HG03342 (cell line): ENCODE results near the gene MRPS21.
A peak's percentile ranks its signal among the peaks of the same experiment; 100 is the strongest.
"Not testable (repeated sequence)": the region's sequence is repeated elsewhere in the genome, so short reads cannot be mapped to it uniquely, and the experiment has no call there.

Experiments
- ATAC-seq: cut with Tn5 transposase; IDR thresholded peaks from one replicate; pipeline ENCODE4 v1.9.1; 2021; ENCODE audit warnings: mild to moderate bottlenecking, moderate library complexity; ENCODE audit not compliant: unreplicated experiment

Gene MRPS21

DNA sequence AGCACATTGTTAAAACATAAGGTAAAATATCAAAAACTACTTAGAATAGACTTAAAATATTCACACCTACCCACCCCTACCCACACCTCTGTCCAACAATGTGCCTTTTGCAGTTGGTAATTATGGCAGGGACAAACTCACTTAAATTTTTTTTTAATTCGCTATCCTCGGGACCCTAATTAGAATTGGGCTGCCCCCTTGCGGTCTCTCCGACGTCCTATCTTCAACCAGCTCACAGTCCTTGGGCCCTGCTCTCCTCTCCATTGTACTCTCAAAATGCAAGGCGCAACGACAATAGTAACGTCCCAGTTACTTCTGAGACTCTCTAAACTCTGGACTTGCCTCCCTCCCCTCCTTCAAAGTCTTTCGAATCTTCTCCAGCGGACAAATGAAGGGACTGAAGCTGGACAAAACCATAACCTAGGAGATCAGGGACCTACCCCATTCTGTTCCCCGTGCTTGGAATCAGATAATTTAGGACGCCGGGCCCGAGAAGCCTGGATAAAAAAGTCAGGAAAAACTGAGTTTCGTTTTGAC lies 12.4 kb upstream of the MRPS21 start:
- no peak for ATAC-seq

DNA sequence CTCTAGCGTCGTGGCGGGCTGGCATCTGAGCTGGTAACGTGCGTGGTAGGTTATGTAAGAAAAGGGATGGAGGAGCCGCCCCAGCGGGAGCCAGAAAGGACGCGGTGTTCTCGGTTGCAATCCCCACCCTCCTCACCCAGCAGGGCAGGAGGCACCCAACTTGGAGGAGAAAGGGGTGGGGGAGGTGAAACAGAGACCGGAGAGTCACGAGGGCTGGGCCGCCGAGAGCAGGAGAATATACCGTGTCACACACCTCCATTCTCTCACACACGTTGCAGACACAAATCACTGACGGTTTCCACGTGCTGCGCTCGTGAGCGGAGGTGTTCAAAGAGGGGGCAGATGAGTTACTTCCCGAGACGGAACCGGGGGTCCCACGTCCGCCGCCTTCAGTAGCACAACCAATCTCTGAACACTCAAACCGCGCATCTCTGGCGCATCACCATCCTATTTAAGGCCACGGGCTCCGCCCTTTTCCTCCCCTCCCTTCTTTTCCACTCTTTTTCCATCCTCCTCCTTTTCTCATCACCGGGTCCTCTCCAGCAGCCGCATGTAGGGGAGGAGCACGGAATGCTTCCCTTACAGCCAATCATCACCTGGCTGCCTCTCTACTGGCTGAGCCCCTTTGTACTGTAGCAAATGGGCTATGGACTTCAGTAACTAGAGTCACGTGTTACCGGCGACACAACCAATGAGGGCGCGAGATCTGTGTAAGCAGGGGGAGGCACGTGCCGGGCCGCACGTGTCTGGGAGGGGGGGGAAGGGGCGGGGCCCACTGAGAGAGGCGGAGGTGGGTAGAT lies 11.7 kb upstream of the MRPS21 start, which contains the start of gene CIART:
Gene CIART (plus strand): TSS at position 797 of the 800 bp plus-strand sequence. CDS start 714 bp downstream, outside the sequence.
- peak; percentile 78 for ATAC-seq

DNA sequence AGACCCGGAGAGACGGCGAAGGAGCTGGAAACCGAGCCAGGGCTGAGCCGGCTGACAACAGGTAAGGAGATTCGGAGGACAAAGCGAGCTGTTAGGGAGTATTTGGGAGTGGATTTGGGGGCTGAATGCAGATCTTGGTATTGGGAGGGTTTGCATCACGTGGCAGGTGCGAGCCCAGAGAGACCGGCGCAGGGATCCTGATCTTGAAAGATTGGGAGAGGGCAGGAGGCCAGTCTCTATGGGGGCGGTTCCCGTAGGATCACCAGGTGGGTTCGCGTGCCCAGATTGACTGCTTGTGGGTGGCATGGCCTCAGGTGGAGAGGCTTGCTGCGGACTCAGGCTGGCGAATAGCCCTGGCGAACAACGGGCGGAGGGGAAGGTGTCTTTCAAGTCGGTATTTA lies 11.1 kb upstream of the MRPS21 start:
- no peak for ATAC-seq

DNA sequence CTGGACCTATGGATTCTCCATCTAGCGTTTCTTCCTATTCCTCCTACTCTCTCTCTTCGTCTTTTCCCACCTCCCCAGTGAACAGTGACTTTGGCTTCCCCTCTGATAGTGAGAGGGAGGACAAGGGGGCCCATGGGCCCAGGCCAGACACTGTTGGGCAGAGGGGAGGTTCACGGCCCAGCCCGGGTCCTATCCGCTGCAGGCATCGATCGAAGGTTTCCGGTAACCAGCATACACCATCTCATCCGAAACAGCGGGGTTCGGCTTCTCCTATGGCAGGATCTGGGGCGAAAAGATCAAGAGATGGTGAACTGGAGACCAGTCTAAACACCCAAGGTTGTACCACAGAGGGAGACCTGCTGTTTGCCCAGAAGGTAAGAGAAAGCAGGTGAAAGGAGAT lies 10.4 kb upstream of the MRPS21 start:
- ATAC-seq, result no peak

DNA sequence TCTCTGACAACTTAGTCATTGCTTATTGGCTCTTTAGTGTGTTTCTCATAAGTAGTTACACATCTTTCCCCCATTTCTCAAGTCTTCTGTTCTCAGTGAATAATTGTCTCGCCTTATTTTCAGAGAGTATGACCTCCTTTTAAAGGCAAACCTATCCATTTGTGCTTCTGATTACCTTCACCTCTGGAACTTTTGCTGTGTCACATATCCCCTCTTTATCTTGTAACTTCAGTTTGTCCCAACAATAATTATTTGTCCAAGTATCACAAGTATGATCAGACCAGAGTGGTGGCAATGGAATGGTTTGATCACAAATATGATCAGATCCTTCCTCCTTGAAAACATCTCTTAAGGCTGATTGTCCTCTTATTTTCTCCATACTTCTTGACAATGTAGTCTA lies 5.3 kb upstream of the MRPS21 start:
- no peak for ATAC-seq

DNA sequence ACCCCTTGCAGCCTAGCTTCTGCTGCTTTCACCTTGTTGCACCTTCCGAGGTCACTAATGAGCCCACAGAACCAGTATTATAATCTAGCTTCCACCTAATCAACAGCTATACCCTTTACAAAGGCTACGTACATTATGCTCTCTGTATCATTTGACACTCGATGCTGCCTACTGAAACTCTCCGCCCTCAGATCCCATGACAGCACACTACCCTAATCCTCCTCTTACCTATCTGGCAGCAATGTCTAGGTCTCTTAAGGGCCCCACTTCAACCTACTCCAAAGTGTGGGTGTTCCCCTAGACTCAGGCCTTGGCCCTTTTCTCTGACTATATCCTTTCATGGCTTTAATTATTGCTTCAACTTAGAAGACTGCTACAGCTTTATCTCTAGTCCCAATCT lies 4.8 kb upstream of the MRPS21 start:
- no peak for ATAC-seq

DNA sequence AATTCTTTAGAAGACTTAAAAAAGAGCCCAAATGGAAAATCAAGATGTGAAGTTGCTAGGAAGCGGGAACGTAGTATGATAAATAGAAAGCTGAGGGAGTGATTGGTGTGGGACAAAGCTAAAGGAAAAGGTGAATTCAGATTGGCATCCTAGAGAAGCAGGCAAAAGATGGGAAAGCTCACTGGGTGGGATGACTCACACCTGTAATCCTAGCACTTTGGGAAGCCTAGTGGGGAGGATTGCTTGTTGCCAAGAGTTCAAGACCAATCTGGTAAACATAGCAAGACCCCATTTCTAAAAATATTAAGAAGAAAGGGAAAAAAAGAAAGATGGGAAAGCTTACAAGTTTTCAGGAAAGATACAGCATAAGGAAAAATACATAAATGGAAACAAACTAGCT lies 1.8 kb downstream of the MRPS21 start:
- ATAC-seq, result no peak

DNA sequence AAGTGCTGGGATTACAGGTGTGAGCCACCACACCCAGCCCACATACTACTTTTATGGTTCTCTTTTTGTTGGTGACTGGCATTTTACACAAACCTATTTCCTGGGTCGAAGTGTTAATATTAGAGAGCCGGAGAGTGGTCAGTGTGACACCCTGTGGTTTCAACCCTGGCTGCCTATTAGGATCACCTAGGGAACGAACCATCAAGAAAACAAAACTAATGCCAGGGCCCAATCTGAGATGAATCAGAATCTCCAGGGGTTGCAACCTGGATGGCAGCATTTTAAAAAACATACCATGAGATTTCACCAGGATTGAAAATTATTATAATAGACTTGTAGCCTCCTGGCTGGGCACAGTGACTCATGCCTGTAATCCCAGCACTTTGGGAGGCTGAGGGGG lies 6.1 kb downstream of the MRPS21 start:
- no peak for ATAC-seq

DNA sequence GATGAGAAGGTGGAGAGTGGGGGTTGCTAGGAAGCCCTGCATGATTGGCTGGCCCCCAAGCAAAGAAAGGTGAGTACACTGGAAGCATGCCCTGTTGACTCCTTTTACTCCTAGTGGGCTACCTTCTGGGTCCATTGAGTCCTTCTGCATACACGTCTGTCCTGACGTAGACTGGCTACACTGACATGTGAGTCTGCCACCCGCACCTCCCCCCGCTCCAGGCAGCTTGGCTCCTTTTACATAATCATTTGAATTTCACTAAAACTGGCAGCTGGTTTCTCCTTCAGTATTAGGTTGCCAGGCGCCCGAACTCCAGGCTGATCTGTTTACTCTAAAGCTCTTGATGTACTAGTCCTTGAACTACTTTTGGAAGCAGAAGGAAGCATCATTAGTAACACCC lies 8.7 kb downstream of the MRPS21 start:
- no peak for ATAC-seq

DNA sequence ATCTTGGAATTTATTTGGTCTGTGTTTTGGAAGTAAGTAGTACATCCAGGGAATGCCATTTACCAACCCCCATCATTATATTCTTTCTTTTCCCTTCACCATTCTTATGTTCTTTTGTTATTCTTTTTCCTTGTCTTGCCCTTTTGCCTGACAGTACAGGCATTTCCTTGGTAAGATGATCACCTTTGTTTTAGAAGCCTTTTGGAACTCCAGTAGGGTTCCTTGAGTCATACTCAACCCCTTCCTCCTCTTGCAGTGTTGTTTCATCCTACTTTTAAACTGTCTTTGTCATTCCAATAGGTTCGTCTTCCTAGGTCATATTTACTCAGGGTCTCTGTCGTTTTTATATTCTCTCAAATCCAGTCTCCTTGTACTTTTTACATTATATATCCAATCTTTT lies 9.2 kb downstream of the MRPS21 start:
- no peak for ATAC-seq

DNA sequence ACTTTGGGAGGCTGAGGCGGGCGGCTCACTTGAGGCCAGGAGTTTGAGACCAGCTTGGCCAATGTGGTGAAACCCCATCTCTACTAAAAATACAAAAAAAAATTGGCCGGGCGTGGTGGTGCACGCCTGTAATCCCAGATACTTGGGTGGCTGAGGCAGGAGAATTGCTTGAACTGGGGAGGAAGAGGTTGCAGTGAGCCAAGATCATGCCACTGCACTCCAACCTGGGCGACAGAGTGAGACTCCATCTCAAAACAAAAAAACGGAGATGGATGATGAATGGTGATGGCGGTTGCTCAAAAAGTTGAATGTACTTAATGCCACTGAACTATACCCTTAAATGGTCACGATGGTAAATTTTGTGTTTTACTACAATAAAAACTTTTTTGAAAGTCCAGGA lies 14.9 kb downstream of the MRPS21 start:
- ATAC-seq, result not testable (repeated sequence)

DNA sequence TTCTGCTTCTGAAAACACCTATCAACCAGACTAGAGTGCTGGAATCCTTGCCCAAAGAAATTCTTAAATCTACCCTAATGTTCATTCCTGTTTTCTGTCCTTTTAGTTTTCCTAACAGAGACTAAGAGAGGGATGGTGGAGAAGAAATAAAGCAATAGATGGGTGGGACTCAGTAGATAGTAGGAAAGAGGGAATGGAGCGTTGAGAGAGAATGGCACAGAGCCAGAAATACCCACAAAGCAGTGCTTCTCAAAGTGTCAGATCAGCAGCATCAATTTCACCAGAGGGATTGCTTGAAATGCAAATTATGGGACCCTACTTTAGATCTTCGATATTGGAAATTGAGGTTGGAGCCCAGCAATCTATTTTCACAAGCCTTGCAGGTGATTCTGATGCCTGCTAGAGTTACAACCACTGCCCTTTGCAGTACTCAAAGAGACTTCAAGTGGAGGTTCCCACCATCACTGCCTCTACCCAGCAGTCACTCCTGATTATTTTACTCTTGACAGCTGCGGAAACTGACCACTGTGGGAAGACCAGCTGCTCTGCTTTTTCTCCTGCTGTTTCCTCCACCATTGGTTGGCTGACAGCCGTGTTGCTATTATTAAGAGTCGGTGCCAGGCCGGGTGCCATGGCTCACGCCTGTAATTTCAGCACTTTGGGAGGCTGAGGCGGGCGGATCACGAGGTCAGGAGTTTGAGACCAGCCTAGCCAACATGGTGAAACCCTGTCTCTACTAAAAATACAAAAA lies 16.3 kb downstream of the MRPS21 start:
- no peak for ATAC-seq

DNA sequence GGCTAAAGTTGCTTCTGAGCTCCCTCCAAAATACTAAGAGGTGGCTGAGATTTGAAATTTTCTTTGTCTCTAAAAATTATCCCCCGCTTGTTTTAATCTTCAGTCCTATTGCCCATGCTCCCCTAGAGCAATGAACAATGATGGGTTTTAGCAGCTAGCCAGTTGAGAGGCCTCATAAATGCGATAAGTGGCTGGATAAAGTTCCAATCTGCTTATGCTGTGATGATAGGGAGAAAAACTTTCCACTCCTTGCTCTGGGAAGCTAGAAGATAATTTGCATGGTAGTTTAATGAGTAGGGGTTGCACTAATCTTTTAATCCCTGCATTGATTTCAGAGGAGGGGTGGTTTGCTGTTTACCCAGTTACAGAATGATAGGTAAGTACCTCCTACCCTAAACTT lies 18.1 kb downstream of the MRPS21 start:
- no peak for ATAC-seq

DNA sequence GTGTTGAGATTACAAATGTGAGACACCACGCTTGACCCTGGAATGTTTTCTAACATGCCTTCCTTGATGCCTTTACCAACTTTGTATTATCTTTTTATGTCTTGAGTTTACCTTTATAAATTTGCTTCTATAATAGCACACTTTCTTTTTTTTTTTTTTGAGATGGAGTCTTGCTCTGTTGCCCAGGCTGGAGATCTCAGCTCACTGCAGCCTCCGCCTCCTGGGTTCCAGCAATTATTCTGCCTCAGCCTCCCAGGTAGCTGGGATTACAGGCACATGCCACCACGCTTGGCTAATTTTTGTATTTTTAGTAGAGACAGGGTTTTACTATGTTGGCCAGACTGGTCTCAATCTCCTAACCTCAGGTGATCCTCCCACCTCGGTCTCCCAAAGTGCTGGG lies 21.0 kb downstream of the MRPS21 start:
- ATAC-seq, result not testable (repeated sequence)

DNA sequence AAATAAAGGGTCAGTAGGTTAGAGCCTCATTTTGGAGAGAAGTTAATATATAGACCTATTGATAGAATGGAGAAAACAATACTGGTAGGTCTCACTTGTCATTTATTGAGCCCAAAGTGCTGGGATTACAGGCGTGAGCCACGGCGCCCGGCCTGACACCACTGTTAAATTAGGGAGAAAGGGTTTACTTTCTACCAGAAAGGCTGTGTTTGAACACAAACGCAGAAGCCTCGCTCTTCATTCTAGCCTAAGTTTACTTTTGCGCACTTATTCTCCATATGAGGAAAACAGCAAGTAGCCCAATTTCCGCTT lies 27.0 kb downstream of the MRPS21 start:
- ATAC-seq, result no peak

DNA sequence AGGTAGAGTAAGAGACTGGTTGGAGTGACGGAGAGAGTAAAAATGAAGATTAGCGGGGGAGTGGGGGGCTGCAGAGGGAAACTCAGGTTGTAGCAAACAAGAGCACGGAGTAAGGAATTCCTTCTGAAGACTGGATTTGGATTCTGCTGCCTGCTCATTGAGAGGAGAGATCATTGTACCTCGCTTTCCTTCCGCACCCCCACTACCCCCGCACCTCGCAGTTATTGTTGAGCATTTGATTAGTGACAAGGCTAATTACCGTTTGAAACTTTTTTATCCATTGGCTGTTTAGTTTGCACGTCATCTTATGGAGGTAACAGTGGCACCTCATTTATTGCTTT lies 28.1 kb downstream of the MRPS21 start:
- ATAC-seq, result no peak

DNA sequence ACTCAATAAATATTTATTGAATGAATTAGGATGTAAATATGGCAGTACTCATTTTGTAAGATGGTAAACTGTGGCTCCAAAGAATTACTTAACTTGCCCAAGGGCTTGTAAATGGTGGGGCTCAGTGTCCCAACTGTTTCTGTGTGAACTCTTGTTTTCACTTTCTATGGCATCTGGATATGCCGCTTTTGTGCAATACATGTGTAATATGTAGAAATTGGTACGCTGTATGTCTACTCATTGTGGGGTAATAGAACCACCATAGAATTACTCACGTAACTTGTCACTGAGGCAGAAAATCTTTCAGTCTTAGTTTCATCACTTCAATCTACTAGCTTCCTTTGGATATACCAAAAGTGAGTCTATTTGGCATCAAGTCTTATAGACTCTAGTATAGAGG lies 28.6 kb downstream of the MRPS21 start:
- ATAC-seq, result no peak

DNA sequence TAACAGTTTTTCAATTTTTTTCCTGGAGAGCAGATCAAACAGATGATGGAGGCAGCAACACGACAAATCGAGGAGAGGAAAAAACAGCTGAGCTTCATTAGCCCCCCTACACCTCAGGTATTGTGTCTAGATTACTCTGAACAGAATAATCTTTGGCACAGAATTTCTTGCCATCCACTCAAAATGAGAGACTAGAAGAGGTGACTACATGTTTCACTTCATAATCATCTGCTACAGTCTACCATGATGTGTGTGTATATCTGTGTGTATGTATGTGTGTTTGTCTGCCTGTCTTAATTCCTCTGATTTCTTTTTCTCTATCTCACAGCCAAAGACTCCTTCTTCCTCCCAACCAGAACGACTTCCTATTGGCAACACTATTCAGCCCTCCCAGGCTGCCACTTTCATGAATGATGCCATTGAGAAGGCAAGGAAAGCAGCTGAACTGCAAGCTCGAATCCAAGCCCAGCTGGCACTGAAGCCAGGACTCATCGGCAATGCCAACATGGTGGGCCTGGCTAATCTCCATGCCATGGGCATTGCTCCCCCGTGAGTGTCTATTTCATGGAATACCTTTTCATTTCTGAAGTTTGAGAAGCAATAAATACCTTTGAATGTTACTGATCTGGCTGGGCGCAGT lies 39.1 kb downstream of the MRPS21 start:
- ATAC-seq, result no peak

DNA sequence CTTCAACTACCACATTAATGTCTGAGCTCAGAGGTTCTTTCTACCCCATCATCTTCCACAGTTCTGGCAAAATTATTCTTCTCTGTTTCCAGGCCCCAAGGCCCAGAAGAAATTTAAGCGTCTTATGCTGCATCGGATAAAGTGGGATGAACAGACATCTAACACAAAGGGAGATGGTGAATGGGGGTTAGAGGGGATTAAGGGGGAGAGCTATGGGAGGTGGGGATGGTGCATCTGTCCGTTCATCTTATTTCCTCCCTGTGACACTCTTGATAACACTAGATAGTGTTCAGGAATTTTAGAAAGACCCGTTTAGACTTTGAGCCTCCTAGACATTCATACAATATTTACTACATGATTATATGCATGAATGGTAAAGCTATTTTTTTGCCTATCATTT lies 52.7 kb downstream of the MRPS21 start:
- ATAC-seq, result no peak

DNA sequence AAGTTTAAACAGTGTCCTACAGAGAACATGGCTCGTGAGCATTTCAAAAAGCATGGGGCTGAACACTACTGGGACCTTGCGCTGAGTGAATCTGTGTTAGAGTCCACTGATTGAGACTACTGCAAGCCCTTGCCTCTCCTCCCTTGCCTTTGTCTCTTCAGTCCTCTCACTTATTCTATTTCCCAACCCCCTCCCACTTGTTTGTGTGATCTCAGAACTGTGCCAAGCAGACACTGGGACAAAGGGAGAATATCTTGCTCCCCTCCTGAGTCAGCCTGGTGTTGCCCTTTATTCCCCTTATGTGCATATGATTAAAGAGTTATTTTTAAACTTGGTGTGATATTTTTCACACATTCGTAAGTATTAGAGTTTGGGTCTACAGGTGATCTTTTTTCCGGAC lies 59.2 kb downstream of the MRPS21 start:
- no peak for ATAC-seq
